H9 (cell line): ENCODE measurements around the gene CCDC191. TPM values are rescaled to one million over a fixed set of nuclear protein-coding genes. Genes with fewer than 3 reads are reported as not detected.

Experiments
- DNase-seq: peaks from one replicate; pipeline ENCODE4 v3.0.0-alpha.2; 2017
- H2AFZ ChIP-seq: one replicate; pipeline ENCODE4 v1.6.1; 2013; ENCODE audit warnings: mild to moderate bottlenecking, low read length, control low read depth, moderate library complexity
- H2AK5ac ChIP-seq: 2 replicates; pipeline ENCODE4 v1.6.1; 2013; ENCODE audit warnings: low read length, control low read depth, mixed read lengths; ENCODE audit not compliant: insufficient read length
- H2BK120ac ChIP-seq: one replicate; pipeline ENCODE4 v1.6.1; 2013; ENCODE audit warnings: low read depth, mild to moderate bottlenecking, low read length, control low read depth, inconsistent platforms; ENCODE audit not compliant: poor library complexity, severe bottlenecking
- H2BK12ac ChIP-seq: 2 replicates; pipeline ENCODE4 v1.6.1; 2013; ENCODE audit warnings: low read length, control low read depth, mixed read lengths, low read depth; ENCODE audit not compliant: insufficient read length
- H2BK15ac ChIP-seq: 2 replicates; pipeline ENCODE4 v1.6.1; 2013; ENCODE audit warnings: low read depth, low read length, control low read depth
- H2BK20ac ChIP-seq: one replicate; pipeline ENCODE4 v1.6.1; 2013; ENCODE audit warnings: low read depth, mild to moderate bottlenecking, low read length, control low read depth, inconsistent platforms; ENCODE audit not compliant: poor library complexity, severe bottlenecking
- H2BK5ac ChIP-seq: 2 replicates; pipeline ENCODE4 v1.6.1; 2013; ENCODE audit warnings: low read length, control low read depth, mixed read lengths; ENCODE audit not compliant: insufficient read length
- H3K14ac ChIP-seq: 2 replicates; pipeline ENCODE4 v1.6.1; 2013; ENCODE audit warnings: low read length, control low read depth; ENCODE audit not compliant: insufficient read depth
- H3K18ac ChIP-seq: 2 replicates; pipeline ENCODE4 v1.6.1; 2013; ENCODE audit warnings: low read depth, mild to moderate bottlenecking, mixed read lengths, low read length, control low read depth; ENCODE audit not compliant: insufficient read length
- H3K23ac ChIP-seq: 2 replicates; pipeline ENCODE4 v1.6.1; 2013; ENCODE audit warnings: low read length, control low read depth, mixed read lengths, low read depth; ENCODE audit not compliant: insufficient read length
- H3K23me2 ChIP-seq: 2 replicates; pipeline ENCODE4 v1.6.1; 2013; ENCODE audit warnings: low read depth, mild to moderate bottlenecking, mixed read lengths, low read length, control low read depth; ENCODE audit not compliant: insufficient read length, poor library complexity, severe bottlenecking
- H3K27ac ChIP-seq: 2 replicates; pipeline ENCODE4 v1.5.1; 2013; ENCODE audit warnings: low read length, control low read depth, mixed read lengths, low read depth; ENCODE audit not compliant: insufficient read length
- H3K27me3 ChIP-seq: 2 replicates; pipeline ENCODE4 v1.6.1; 2013; ENCODE audit warnings: low read length, control low read depth, inconsistent platforms; ENCODE audit not compliant: insufficient read depth
- H3K4ac ChIP-seq: 2 replicates; pipeline ENCODE4 v1.6.1; 2013; ENCODE audit warnings: low read depth, mild to moderate bottlenecking, control low read depth, inconsistent platforms, low read length, moderate library complexity
- H3K4me1 ChIP-seq: 2 replicates; pipeline ENCODE4 v1.6.1; 2013; ENCODE audit warnings: low read length, control low read depth, inconsistent platforms; ENCODE audit not compliant: insufficient read depth
- H3K4me2 ChIP-seq: 2 replicates; pipeline ENCODE4 v1.6.1; 2013; ENCODE audit warnings: low read length, control low read depth, mixed read lengths; ENCODE audit not compliant: insufficient read length, insufficient read depth
- H3K56ac ChIP-seq: 2 replicates; pipeline ENCODE4 v1.6.1; 2013; ENCODE audit warnings: low read depth, mild to moderate bottlenecking, mixed read lengths, low read length, control low read depth; ENCODE audit not compliant: insufficient read length
- H3K79me1 ChIP-seq: 2 replicates; pipeline ENCODE4 v1.6.1; 2013; ENCODE audit warnings: low read depth, mild to moderate bottlenecking, moderate library complexity, low read length, control low read depth, inconsistent platforms; ENCODE audit not compliant: insufficient read depth, poor library complexity, severe bottlenecking
- H3K79me2 ChIP-seq: 2 replicates; pipeline ENCODE4 v1.6.1; 2013; ENCODE audit warnings: low read length, control low read depth, inconsistent platforms; ENCODE audit not compliant: insufficient read depth
- H3K9ac ChIP-seq: 2 replicates; pipeline ENCODE4 v1.6.1; 2013; ENCODE audit warnings: low read length, control low read depth, mixed read lengths; ENCODE audit not compliant: insufficient read length; ENCODE audit errors: extremely low read depth
- H3K9me3 ChIP-seq: one replicate; pipeline ENCODE4 v1.6.1; 2013; ENCODE audit warnings: low read depth, low read length, inconsistent platforms; ENCODE audit not compliant: control insufficient read depth
- H3T11ph ChIP-seq: one replicate; pipeline ENCODE4 v1.6.1; 2013; ENCODE audit warnings: mild to moderate bottlenecking, low read length, control low read depth, inconsistent platforms
- H4K20me1 ChIP-seq: one replicate; pipeline ENCODE4 v1.6.1; 2013; ENCODE audit not compliant: control insufficient read depth, insufficient read length, insufficient read depth
- H4K5ac ChIP-seq: 2 replicates; pipeline ENCODE4 v1.6.1; 2013; ENCODE audit warnings: low read depth, mild to moderate bottlenecking, mixed read lengths, low read length, control low read depth; ENCODE audit not compliant: insufficient read length
- H4K8ac ChIP-seq: replicated peaks from 2 replicates; pipeline ENCODE4 v1.6.1; 2013; ENCODE audit warnings: low read length, control low read depth, mixed read lengths, low read depth; ENCODE audit not compliant: insufficient read length
- H4K91ac ChIP-seq: 2 replicates; pipeline ENCODE4 v1.6.1; 2013; ENCODE audit warnings: low read depth, mild to moderate bottlenecking, moderate library complexity, mixed read lengths, low read length, control low read depth; ENCODE audit not compliant: insufficient read length
- H3K27ac Mint-ChIP-seq, 3 experiments: 2 replicates in 2 of 3; 3 replicates in 1 of 3; pipeline ENCODE4 v1.8.0; 2020 to 2021; ENCODE audit warnings: mixed read lengths in 3 of 3, mild to moderate bottlenecking in 1 of 3, moderate library complexity in 1 of 3
- H3K27me3 Mint-ChIP-seq: 2 replicates; pipeline ENCODE4 v1.8.0; 2021; ENCODE audit warnings: low read depth, mild to moderate bottlenecking, moderate library complexity, mixed read lengths
- H3K36me3 Mint-ChIP-seq, 3 experiments: 2 replicates in 2 of 3; 3 replicates in 1 of 3; pipeline ENCODE4 v1.8.0; 2020 to 2021; ENCODE audit warnings: low read depth in 3 of 3, mixed read lengths in 3 of 3; ENCODE audit not compliant: insufficient read depth in 1 of 3
- H3K4me1 Mint-ChIP-seq, 2 experiments: 2 replicates each; pipeline ENCODE4 v1.8.0; 2020; ENCODE audit warnings: mixed read lengths in 2 of 2
- H3K4me3 Mint-ChIP-seq, 2 experiments: 2 replicates in 1 of 2; 3 replicates in 1 of 2; pipeline ENCODE4 v1.8.0; 2020 to 2021; ENCODE audit warnings: mild to moderate bottlenecking in 2 of 2, mixed read lengths in 2 of 2, moderate library complexity in 1 of 2
- H3K9me3 Mint-ChIP-seq, 2 experiments: 2 replicates in 1 of 2; 3 replicates in 1 of 2; pipeline ENCODE4 v1.8.0; 2020; ENCODE audit warnings: mild to moderate bottlenecking in 2 of 2, mixed read lengths in 2 of 2, moderate library complexity in 1 of 2
- CTCF ChIP-seq: fragments of 200-600 bp; sonication (generic); conservative IDR thresholded peaks from 3 replicates; pipeline ENCODE4 v1.8.0; 2021; ENCODE audit warnings: antibody characterized with exemption, mild to moderate bottlenecking
- WGBS: extraction: QIAGEN DNeasy Blood & Tissue Kit; methylation state at CpG from one replicate; pipeline ENCODE4 v1.1.7; 2013; ENCODE audit warnings: missing lambda C conversion rate, low lambda C conversion rate, mixed read lengths; ENCODE audit not compliant: insufficient read length; ENCODE audit errors: extremely low coverage; 5-methylcytosine and 5-hydroxymethylcytosine counted together
- total RNA-seq: library from RNA; stranded (reverse); gene quantifications from 2 replicates; pipeline ENCODE4 v1.2.1, GENCODE V29; 2021

Gene CCDC191
- total RNA-seq, 1 experiment from 2014 or later = 0.68 TPM

DNA sequence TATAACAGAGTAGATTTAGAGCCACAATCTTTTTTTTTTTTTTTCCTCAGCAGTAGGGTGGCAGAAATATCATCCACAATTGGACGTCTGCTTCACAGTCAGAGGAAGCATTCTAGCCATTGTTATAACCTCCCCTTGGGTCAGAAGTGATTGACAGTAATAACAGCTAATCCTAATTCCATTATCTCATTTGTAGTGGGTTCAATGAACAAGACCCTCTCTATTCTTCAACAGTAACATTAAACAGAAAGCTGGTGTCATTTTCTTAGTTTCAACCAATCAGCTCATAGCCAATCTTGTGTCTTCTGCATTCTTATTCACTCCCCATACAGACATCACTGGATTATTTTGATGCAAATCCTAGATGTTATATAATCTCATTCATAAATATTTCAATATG lies 44.8 kb upstream of the CCDC191 start:
- Histone ChIP-seq H4K91ac (no peak overlapping the region), H4K20me1 (no peaks in the 10 kb centered on the region), H3K14ac (no peak overlapping the region), H3K4me2 (no peak overlapping the region), H3K79me1 (no peaks in the 10 kb centered on the region), H2BK120ac (no peak overlapping the region), H3K23me2 (no peaks in the 10 kb centered on the region), H3K4me1 (peaks cover 4% of the 10 kb centered on the region; the same call in 1 of the 2 replicates), H3T11ph (no peak overlapping the region), H3K18ac (no peak overlapping the region), H3K9ac (no peak overlapping the region), H3K4ac (no peak overlapping the region), H2BK20ac (no peak overlapping the region), H4K5ac (no peak overlapping the region), H3K27ac (no peak overlapping the region), H3K23ac (no peak overlapping the region), H3K56ac (no peak overlapping the region), H2AK5ac (no peak overlapping the region), H3K79me2 (no peaks in the 10 kb centered on the region), H2BK12ac (no peak overlapping the region), H2AFZ (no peak overlapping the region), H3K9me3 (no peaks in the 10 kb centered on the region), H2BK5ac (no peak overlapping the region), H4K8ac (no peak overlapping the region), H2BK15ac (no peak overlapping the region), H3K27me3 (no peaks in the 10 kb centered on the region)
- H3K9me3 Mint-ChIP-seq = no peaks in the 10 kb centered on the region
- H3K36me3 Mint-ChIP-seq = no peaks in the 10 kb centered on the region
- DNase-seq = no peak
- H3K27me3 Mint-ChIP-seq = no peaks in the 10 kb centered on the region
- no peak overlapping the region for H3K27ac Mint-ChIP-seq
- no peak for TF ChIP-seq CTCF
- no CpG with 5 or more reads among the region's 1 CpG for WGBS
- no peak overlapping the region for H3K4me3 Mint-ChIP-seq
- peaks cover 14 to 19% of the 10 kb centered on the region in 2 experiments for H3K4me1 Mint-ChIP-seq
